Measurements from ENCODE around the gene CDIP1.

Gene CDIP1

DNA sequence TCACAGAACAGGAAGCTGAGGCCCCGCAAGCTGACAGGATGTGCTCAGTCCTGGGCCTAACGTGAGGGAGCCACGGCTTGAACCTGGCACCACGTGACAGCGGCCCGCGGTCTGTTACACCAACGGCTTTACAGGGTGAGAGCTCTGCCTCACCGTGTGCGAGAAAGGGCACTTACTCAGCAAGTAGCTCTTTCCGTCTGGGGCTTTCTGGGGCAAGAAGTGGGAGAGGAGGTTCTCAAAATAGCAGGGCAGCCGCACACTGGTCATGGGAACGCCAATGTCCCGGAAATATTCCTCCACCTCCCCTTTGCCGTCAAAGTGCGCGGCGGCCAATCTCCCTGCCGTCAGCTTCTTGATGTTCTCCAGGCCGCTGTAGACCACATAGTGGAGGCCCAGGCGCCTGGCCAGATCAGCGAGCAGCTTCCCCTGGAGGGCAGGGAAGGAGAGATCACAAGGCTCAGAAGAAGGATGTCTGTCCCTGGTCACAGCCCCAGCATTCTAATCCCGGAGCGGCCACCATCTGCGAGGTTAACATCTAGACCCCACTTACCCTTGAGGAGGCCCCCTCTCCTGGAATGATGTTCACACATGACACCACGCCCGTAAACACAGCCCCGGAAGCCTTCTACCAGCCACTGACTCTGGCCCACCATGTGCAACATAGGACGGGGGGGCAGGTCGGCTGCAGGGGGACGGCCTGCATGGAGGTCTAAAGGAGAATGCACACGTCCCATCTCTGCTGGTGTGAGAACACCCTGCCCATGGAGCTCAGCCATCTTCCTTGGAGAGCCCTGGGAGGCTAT, 72.4 kb downstream of the CDIP1 start:
- TF ChIP-seq, protein P1, sequence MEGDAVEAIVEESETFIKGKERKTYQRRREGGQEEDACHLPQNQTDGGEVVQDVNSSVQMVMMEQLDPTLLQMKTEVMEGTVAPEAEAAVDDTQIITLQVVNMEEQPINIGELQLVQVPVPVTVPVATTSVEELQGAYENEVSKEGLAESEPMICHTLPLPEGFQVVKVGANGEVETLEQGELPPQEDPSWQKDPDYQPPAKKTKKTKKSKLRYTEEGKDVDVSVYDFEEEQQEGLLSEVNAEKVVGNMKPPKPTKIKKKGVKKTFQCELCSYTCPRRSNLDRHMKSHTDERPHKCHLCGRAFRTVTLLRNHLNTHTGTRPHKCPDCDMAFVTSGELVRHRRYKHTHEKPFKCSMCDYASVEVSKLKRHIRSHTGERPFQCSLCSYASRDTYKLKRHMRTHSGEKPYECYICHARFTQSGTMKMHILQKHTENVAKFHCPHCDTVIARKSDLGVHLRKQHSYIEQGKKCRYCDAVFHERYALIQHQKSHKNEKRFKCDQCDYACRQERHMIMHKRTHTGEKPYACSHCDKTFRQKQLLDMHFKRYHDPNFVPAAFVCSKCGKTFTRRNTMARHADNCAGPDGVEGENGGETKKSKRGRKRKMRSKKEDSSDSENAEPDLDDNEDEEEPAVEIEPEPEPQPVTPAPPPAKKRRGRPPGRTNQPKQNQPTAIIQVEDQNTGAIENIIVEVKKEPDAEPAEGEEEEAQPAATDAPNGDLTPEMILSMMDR (IDR thresholded peaks at IDR 0.05; ENCODE audit: low read depth, low read length, missing control alignments) = no peak
- H3K27ac ChIP-seq = no peak overlapping the region
- DNase-seq = no peak
- in situ Hi-C loops (cut with HindIII; ENCODE audit: low pct_ligation_motif_present, low sequenced_read_pairs) = no loop called here
- H3K4me3 ChIP-seq (ENCODE audit: low read depth, low read length) = no peak overlapping the region
- H3K36me3 ChIP-seq (replicated peaks) = peaks cover 17% of the 10 kb centered on the region
- H3K27me3 ChIP-seq (replicated peaks) = no peaks in the 10 kb centered on the region

- TF ChIP-seq, protein P1 (IDR thresholded peaks at IDR 0.05; ENCODE audit: low read depth, low read length, missing control alignments) = no peak
- H3K4me3 ChIP-seq (ENCODE audit: low read depth, low read length) = no peak overlapping the region
- in situ Hi-C loops (cut with HindIII; ENCODE audit: low pct_ligation_motif_present, low sequenced_read_pairs) = no loop called here
- peaks cover 17% of the 10 kb centered on the region for H3K36me3 ChIP-seq (replicated peaks)
- no peaks in the 10 kb centered on the region for H3K27me3 ChIP-seq (replicated peaks)
- DNase-seq = no peak
- H3K27ac ChIP-seq = no peak overlapping the region
Measured at GRCh38 chr16:4463522-4464163, 74.9 kb downstream of the CDIP1 start.

- Histone ChIP-seq H3K36me3 (replicated peaks) (peaks cover 25% of the 10 kb centered on the region), H3K27ac (no peak overlapping the region), H3K4me3 (ENCODE audit: low read depth, low read length) (no peak overlapping the region), H3K27me3 (replicated peaks) (no peaks in the 10 kb centered on the region)
- in situ Hi-C loops (cut with HindIII; ENCODE audit: low pct_ligation_motif_present, low sequenced_read_pairs) = no loop called here
- DNase-seq = no peak
- TF ChIP-seq, protein P1 (IDR thresholded peaks at IDR 0.05; ENCODE audit: low read depth, low read length, missing control alignments) = no peak
Measured at GRCh38 chr16:4461250-4462085, 77.1 kb downstream of the CDIP1 start.

DNA sequence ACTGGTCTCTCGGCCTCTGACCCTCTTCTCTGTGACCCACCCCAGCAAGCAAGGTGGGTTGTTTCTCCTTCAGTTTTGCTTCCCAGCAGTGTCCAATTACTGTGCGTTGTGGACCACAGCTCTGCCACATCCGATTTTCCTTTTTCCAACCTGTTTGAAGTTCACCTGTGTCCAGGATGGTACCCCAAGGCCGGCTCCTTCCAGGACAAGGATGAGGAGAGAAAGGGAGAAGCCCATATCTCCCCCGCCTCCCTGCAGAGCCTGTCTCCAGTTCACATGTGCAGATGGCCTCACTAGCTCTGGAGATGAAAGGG, 77.7 kb downstream of the CDIP1 start:
- no peak for DNase-seq
- Histone ChIP-seq H3K27me3 (replicated peaks) (no peaks in the 10 kb centered on the region), H3K4me3 (ENCODE audit: low read depth, low read length) (no peak overlapping the region), H3K36me3 (replicated peaks) (peaks cover 22% of the 10 kb centered on the region), H3K27ac (no peak overlapping the region)
- TF ChIP-seq, protein P1 (IDR thresholded peaks at IDR 0.05; ENCODE audit: low read depth, low read length, missing control alignments) = no peak
- in situ Hi-C loops (cut with HindIII; ENCODE audit: low pct_ligation_motif_present, low sequenced_read_pairs) = no loop called here
